HepG2 (cell line): ENCODE measurements around the gene DNAJA2.

Experiments used
- BHLHE40 ChIP-seq: IDR thresholded peaks from 2 replicates; pipeline ENCODE4 v1.6.1; 2011; ENCODE audit warnings: low read length, improper control_type of control experiment
- ELK4 ChIP-seq: sonication (generic); formaldehyde crosslinking; IDR thresholded peaks from 2 replicates; pipeline ENCODE4 v1.9.0; 2021; ENCODE audit warnings: missing genetic modification reagents, borderline replicate concordance
- SMC3 ChIP-seq: IDR thresholded peaks from 2 replicates; pipeline ENCODE4 v1.6.1; 2011; ENCODE audit warnings: low read length, improper control_type of control experiment
- SRF ChIP-seq: IDR thresholded peaks from 2 replicates; pipeline ENCODE4 v1.6.1; 2011; ENCODE audit warnings: mild to moderate bottlenecking, low read depth, low read length, moderate library complexity
- TF ChIP-seq, protein P1 (sequence below): IDR thresholded peaks from 2 replicates; pipeline ENCODE4 v1.6.1; 2016; ENCODE audit warnings: missing biosample characterization, missing genetic modification reagents, low read depth

DNA sequence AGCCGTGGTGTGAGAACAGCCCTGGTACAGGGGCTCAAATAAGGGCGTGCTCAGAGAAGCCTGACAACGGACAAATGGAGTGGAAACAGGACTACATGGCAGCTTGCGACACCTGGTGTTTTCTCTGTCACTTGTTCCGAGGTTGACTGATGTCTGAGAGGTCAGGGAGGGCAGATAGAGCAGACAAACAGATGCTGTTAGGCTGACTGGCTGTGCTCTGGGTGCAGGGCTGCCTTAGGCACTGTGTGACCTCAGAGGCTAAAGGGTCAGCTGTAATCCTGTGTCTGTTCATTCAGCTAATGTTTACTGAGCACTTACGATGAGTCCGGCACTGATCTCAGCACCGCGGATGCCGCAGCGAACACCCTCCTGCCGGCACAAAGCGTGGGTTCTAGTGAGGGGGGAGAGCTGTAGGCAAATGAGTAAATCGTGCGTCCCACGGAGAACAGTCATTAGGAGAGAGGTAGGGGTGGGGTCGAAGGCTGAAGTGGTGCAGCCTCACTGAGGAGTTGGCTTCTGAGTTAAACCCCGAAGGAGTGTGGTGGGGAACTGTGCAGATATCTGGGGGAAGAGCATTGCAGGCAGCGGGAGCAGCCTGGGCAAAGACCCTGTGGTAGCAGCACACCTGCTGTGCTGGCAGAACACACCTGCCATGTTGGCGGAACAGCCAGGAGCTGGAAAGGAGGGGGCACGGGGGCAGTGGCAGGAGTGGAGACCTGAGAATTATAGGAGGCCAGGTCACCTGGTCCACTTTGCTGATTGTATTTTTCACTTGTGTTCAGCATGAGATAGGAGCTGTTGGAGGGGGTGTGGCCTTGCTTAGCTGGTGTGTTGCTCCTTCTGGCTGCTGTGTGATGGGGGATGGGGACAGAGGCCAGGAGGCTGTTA lies 54.3 kb downstream of the DNAJA2 start:
- TF ChIP-seq BHLHE40 (no peak), SRF (0 out of 2 replicates have a peak, but pooled peaks have one; percentile 42), SMC3 (peak; percentile 84), ELK4 (no peak)
- TF ChIP-seq, protein P1, sequence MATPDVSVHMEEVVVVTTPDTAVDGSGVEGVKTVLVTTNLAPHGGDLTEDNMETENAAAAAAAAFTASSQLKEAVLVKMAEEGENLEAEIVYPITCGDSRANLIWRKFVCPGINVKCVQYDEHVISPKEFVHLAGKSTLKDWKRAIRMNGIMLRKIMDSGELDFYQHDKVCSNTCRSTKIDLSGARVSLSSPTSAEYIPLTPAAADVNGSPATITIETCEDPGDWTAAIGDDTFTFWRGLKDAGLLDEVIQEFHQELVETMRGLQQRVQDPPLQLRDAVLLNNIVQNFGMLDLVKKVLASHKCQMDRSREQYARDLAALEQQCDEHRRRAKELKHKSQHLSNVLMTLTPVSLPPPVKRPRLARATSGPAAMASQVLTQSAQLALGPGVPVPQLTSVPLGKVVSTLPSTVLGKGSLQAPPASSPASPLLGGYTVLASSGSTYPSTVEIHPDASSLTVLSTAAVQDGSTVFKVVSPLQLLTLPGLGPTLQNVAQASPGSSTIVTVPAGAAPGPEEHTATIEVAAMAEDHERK (CRISPR knock-in tag) = no peak
